ENCODE data around the gene PHACTR1. TPM values are rescaled to one million over a fixed set of nuclear protein-coding genes. Genes with fewer than 3 reads are reported as not detected.

Gene PHACTR1
- total RNA-seq, 1 donor from 2014 or later = 85.9 TPM

DNA sequence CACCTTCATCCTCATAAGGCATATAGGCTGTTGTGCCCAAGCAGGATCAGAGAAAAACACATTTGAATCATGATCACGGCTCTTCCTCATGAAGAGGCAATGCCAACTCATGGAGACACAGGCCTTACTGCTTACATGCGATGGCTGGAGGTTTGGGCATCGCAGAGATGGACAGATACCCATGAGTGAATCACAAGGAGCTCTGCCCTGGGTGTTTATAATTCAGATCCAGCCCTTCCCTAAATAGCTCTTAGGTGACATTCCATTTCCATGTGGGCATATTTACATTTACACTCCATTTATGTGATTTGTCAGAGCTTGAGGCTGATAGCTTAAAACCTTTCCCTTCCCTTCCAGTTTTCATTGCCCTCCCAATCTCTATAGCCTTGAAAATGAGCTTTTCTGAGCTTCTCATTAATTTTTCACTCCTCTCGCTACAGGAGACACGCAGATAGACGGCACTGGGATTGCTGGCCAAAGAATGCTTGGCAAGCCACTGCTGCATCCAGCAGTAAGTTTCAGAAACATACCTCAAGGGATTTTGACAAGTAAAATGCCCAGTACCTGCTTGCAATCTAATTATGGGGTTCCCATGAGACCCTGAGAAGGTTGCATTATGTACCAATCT is 362.6 kb downstream of the PHACTR1 start:
- Histone ChIP-seq H3K4me3 (peak overlapping the region; percentile 8), H3K9me3 (replicated peaks) (no peaks in the 10 kb centered on the region), H3K27ac (replicated peaks) (peak overlapping the region; percentile 74), H3K36me3 (no peaks in the 10 kb centered on the region), H3K27me3 (ENCODE audit: low read depth) (no peaks in the 10 kb centered on the region), H3K4me1 (peaks cover 71% of the 10 kb centered on the region)
- DNase-seq = no peak
- TF ChIP-seq, protein P1, sequence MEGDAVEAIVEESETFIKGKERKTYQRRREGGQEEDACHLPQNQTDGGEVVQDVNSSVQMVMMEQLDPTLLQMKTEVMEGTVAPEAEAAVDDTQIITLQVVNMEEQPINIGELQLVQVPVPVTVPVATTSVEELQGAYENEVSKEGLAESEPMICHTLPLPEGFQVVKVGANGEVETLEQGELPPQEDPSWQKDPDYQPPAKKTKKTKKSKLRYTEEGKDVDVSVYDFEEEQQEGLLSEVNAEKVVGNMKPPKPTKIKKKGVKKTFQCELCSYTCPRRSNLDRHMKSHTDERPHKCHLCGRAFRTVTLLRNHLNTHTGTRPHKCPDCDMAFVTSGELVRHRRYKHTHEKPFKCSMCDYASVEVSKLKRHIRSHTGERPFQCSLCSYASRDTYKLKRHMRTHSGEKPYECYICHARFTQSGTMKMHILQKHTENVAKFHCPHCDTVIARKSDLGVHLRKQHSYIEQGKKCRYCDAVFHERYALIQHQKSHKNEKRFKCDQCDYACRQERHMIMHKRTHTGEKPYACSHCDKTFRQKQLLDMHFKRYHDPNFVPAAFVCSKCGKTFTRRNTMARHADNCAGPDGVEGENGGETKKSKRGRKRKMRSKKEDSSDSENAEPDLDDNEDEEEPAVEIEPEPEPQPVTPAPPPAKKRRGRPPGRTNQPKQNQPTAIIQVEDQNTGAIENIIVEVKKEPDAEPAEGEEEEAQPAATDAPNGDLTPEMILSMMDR (IDR thresholded peaks at IDR 0.05; ENCODE audit: borderline replicate concordance) = no peak
- intact Hi-C loops (cut with micrococcal nuclease) = no loop called here

DNA sequence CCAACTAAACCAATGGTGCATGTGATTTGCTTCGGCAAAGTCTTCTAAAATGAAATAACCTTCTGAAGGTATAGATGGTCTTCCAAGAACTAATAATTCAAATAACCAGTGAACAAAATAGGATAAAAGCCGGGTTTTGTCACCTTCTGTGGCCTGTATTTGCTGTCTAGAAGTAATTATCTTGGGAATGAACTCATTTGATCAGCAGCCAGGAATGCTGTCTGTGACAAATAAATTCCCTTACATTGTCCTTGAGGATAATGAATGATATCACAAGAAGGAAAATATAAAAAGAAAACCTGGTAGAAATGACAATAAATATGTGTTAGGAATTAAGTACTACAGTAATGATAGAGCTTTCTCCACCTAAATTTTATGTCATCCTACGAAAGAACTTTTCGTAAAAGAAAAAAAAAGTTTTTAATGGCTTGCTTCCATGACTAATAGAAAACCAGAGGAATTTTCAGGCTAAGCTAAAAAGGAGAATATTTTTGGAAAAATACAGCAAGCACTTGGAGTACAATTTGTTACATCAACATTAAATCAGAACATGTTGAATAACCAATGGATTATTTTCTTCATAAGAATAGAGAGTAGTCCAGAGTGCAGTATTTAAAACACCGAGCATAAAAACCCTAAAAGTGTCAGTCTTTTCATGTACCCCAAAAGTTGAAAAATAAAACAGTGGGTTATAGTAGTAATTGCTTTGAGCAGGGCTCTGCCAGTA is 364.1 kb downstream of the PHACTR1 start:
- H3K4me1 ChIP-seq = peaks cover 59% of the 10 kb centered on the region
- DNase-seq = no peak
- peak overlapping the region; percentile 74 for H3K27ac ChIP-seq (replicated peaks)
- TF ChIP-seq, protein P1 (IDR thresholded peaks at IDR 0.05; ENCODE audit: borderline replicate concordance) = no peak
- H3K4me3 ChIP-seq = no peak overlapping the region
- no peaks in the 10 kb centered on the region for H3K36me3 ChIP-seq
- H3K27me3 ChIP-seq (ENCODE audit: low read depth) = no peaks in the 10 kb centered on the region
- H3K9me3 ChIP-seq (replicated peaks) = no peaks in the 10 kb centered on the region
- intact Hi-C loops (cut with micrococcal nuclease) = no loop called here

DNA sequence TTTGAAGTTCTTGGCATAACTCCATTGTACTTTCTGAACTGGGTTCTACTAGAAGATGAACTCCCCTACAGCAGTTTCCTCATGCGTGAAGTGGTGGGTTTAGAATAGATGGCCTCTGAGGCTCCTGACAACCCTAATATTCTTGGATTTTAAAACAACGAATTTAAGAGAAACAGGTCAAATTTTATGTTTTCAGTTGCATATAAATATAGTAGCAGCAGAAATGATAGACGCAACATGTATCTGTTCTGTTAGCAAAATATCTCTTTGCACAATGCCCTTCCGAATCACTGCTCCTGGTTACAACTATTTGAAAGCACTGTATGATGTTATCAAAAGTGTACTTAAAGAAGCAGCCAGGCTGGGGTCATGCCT is 364.6 kb downstream of the PHACTR1 start:
- Histone ChIP-seq H3K36me3 (no peaks in the 10 kb centered on the region), H3K4me3 (no peak overlapping the region), H3K9me3 (replicated peaks) (no peaks in the 10 kb centered on the region), H3K27me3 (ENCODE audit: low read depth) (no peaks in the 10 kb centered on the region), H3K27ac (replicated peaks) (peak overlapping the region; percentile 74), H3K4me1 (peaks cover 54% of the 10 kb centered on the region)
- TF ChIP-seq, protein P1 (IDR thresholded peaks at IDR 0.05; ENCODE audit: borderline replicate concordance) = no peak
- intact Hi-C loops (cut with micrococcal nuclease) = no loop called here
- DNase-seq = no peak

DNA sequence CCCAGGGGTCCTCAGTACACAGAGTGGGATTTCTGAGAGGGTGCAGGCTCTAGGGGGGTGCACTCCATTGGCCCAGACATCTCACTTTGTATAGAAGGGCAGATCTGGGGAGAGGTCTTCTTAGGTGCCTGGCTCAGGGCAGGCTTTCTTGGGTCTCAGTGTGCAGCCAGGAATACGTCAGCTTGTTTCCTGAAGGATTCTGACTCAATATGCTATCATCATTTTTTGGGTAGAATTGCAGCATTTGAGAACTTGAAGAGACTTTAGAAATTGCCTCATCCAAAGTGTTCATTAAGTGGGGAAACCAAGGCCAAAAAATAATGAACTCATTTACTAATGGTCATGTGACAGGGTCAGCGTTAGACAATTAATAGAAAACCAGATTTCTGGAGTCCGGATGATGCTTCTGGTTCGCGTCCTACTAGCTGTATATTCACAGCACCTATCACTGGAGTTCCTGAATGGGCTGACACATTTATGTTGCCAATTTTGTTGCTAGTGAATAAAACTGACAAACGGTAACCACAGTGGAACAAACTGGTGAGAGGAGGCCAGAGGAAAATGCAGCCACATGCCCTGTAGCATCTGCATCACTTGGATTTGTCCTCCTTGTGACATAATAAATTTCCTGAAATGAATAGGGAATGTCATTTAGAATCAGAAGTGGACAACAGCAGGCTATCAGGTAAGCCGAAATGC is 372.9 kb downstream of the PHACTR1 start:
- Histone ChIP-seq H3K9me3 (replicated peaks) (no peaks in the 10 kb centered on the region), H3K27me3 (ENCODE audit: low read depth) (no peaks in the 10 kb centered on the region), H3K4me3 (no peak overlapping the region), H3K36me3 (no peaks in the 10 kb centered on the region), H3K4me1 (peaks cover 30% of the 10 kb centered on the region), H3K27ac (replicated peaks) (peak overlapping the region; percentile 41)
- intact Hi-C loops (cut with micrococcal nuclease) = no loop called here
- DNase-seq = no peak
- TF ChIP-seq, protein P1 (IDR thresholded peaks at IDR 0.05; ENCODE audit: borderline replicate concordance) = no peak

DNA sequence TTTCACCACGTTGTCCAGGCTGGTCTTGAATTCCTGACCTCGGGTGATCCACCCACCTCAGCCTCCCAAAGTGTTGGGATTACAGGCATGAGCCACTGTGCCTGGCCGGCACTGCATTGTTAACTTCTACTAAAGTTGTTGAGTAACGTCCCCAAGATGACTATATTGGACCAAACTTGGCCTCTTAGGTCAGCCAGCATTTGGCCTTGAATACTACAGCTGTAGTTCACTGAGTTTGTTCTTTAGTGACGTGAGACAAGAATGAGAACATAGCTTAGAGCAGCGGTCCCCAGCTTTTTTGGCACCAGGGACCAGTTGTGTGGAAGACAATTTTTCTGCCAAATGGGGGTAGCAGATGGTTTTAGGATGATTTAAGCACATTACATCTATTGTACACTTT is 374.6 kb downstream of the PHACTR1 start:
- peaks cover 47% of the 10 kb centered on the region for H3K4me1 ChIP-seq
- TF ChIP-seq, protein P1 (IDR thresholded peaks at IDR 0.05; ENCODE audit: borderline replicate concordance) = no peak
- intact Hi-C loops (cut with micrococcal nuclease) = no loop called here
- no peaks in the 10 kb centered on the region for H3K9me3 ChIP-seq (replicated peaks)
- H3K27ac ChIP-seq (replicated peaks) = peak overlapping the region; percentile 18
- no peak overlapping the region for H3K4me3 ChIP-seq
- no peaks in the 10 kb centered on the region for H3K27me3 ChIP-seq (ENCODE audit: low read depth)
- no peak for DNase-seq
- no peaks in the 10 kb centered on the region for H3K36me3 ChIP-seq

All from left ventricle myocardium inferior (tissue), 1 donor.